Mucosa of descending colon (tissue), 3 donors: ENCODE results near the gene PCDHA4. TPM values are rescaled to one million over a fixed set of nuclear protein-coding genes. Genes with fewer than 3 reads are reported as not detected.
"Not testable (repeated sequence)": the region's sequence is repeated elsewhere in the genome, so short reads cannot be mapped to it uniquely, and the experiment has no call there.

Experiments used
- ATAC-seq: fragments of 200-7000 bp; cut with Tn5 transposase; one replicate; pipeline ENCODE4 v1.9.1; 2020; ENCODE audit warnings: mild to moderate bottlenecking, moderate library complexity
- DNase-seq, 3 donors: peaks; one replicate each; pipeline ENCODE4 v3.0.0-alpha.2; 2020
- H3K36me3 ChIP-seq: fragments of 200-600 bp; one replicate; pipeline ENCODE4 v1.8.0; 2021; ENCODE audit warnings: low read depth, mild to moderate bottlenecking
- H3K4me1 ChIP-seq: fragments of 200-600 bp; one replicate; pipeline ENCODE4 v1.8.0; 2021; ENCODE audit warnings: low read depth, mild to moderate bottlenecking
- H3K4me3 ChIP-seq: fragments of 200-600 bp; one replicate; pipeline ENCODE4 v1.8.0; 2021; ENCODE audit warnings: mild to moderate bottlenecking
- H3K9me3 ChIP-seq: fragments of 200-600 bp; one replicate; pipeline ENCODE4 v1.8.0; 2021; ENCODE audit warnings: mild to moderate bottlenecking
- CTCF ChIP-seq: fragments of 200-600 bp; IDR thresholded peaks from one replicate; pipeline ENCODE4 v1.8.0; 2022; ENCODE audit warnings: antibody characterized with exemption, mild to moderate bottlenecking
- intact Hi-C, 2 donors: fragments of 100-400 bp; cut with DNase I in 1 of 2; cut with micrococcal nuclease in 1 of 2; formaldehyde crosslinking; loops; one replicate each; pipeline versions ENCODE4 v1.11.0 to v1.11.1; 2022; cut with DNase I, micrococcal nuclease
- total RNA-seq, 3 donors: library from RNA; stranded (reverse); fragmentation: NEBNext Ultra II Directional in 2 of 3; extraction: Animal tissue kit (Norgen Biotek cat#: 25700) in 2 of 3; gene quantifications; one replicate each; pipeline versions ENCODE4 v1.2.1 to v1.2.4, GENCODE V29; 2021 to 2023
- donor health status: DM: no; HTN: no; CAD: no; lungs with moderate emphysema.
- donor health status: DM: no; HTN: no; CAD: no.
- donor health status: DM: no; HTN: yes; CAD: no.

The PCDHA4 gene
- total RNA-seq, 3 donors from 2014 or later = 0.24 to 0.93 (median 0.85) TPM

GRCh38 chr5:140801494-140801841 is 5.4 kb upstream of the PCDHA4 start:
- Histone ChIP-seq H3K4me1 (no peaks in the 10 kb centered on the region), H3K9me3 (peaks cover 56% of the 10 kb centered on the region), H3K36me3 (no peaks in the 10 kb centered on the region), H3K4me3 (no peak overlapping the region)
- TF ChIP-seq CTCF = no peak
- DNase-seq = no peak
- ATAC-seq = no peak
- intact Hi-C loops = no loop called here

DNA sequence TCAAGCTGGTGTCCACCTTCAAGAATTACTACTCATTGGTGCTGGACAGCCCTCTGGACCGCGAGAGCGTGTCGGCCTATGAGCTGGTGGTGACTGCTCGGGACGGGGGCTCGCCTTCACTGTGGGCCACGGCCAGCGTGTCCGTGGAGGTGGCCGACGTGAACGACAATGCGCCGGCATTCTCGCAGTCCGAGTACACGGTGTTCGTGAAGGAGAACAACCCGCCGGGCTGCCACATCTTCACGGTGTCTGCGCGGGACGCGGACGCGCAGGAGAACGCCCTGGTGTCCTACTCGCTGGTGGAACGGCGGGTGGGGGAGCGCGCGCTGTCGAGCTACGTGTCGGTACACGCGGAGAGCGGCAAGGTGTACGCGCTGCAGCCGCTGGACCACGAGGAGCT is 4.5 kb upstream of the PCDHA4 start:
- intact Hi-C loops, H3K4me3 ChIP-seq, H3K4me1 ChIP-seq, H3K36me3 ChIP-seq, ATAC-seq, DNase-seq: not testable (repeated sequence)
- peaks cover 53% of the 10 kb centered on the region for H3K9me3 ChIP-seq

DNA sequence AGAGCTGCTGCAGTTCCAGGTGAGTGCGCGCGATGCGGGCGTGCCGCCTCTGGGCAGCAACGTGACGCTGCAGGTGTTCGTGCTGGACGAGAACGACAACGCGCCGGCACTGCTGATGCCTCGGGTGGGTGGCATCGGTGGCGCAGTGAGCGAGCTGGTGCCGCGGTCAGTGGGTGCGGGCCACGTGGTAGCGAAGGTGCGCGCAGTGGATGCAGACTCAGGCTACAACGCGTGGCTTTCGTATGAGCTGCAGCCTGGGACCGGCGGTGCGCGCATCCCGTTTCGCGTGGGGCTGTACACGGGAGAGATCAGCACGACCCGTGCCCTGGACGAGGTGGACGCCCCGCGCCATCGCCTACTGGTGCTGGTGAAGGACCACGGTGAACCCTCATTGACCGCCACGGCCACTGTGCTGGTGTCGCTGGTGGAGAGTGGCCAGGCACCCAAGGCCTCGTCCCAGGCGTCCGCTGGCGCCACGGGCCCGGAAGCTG is 4.0 kb upstream of the PCDHA4 start:
- peaks cover 54% of the 10 kb centered on the region for H3K9me3 ChIP-seq
- intact Hi-C loops = no loop called here
- peak in 1 of 3 donors; percentile 43 for DNase-seq

GRCh38 chr5:140808241-140808888 is 1.5 kb downstream of the PCDHA4 start:
- peak in 1 of 3 donors; percentile 37 for DNase-seq
- H3K9me3 ChIP-seq = peaks cover 45% of the 10 kb centered on the region
- H3K4me1 ChIP-seq, ATAC-seq, H3K4me3 ChIP-seq, H3K36me3 ChIP-seq, intact Hi-C loops: not testable (repeated sequence)

More for the DNA sequence above, 4.0 kb upstream of the PCDHA4 start:
- no peak for ATAC-seq
- H3K4me1 ChIP-seq = no peaks in the 10 kb centered on the region
- no peaks in the 10 kb centered on the region for H3K36me3 ChIP-seq
- TF ChIP-seq CTCF = no peak
- H3K4me3 ChIP-seq = no peak overlapping the region

GRCh38 chr5:140808889-140809291 is 2.0 kb downstream of the PCDHA4 start:
- no peak overlapping the region for H3K4me3 ChIP-seq
- intact Hi-C loops = no loop called here
- no peaks in the 10 kb centered on the region for H3K36me3 ChIP-seq
- TF ChIP-seq CTCF = no peak
- H3K4me1 ChIP-seq = no peaks in the 10 kb centered on the region
- DNase-seq (peak in 1 of 3 donors; percentile 34), ATAC-seq (no peak)
- H3K9me3 ChIP-seq = peaks cover 45% of the 10 kb centered on the region

DNA sequence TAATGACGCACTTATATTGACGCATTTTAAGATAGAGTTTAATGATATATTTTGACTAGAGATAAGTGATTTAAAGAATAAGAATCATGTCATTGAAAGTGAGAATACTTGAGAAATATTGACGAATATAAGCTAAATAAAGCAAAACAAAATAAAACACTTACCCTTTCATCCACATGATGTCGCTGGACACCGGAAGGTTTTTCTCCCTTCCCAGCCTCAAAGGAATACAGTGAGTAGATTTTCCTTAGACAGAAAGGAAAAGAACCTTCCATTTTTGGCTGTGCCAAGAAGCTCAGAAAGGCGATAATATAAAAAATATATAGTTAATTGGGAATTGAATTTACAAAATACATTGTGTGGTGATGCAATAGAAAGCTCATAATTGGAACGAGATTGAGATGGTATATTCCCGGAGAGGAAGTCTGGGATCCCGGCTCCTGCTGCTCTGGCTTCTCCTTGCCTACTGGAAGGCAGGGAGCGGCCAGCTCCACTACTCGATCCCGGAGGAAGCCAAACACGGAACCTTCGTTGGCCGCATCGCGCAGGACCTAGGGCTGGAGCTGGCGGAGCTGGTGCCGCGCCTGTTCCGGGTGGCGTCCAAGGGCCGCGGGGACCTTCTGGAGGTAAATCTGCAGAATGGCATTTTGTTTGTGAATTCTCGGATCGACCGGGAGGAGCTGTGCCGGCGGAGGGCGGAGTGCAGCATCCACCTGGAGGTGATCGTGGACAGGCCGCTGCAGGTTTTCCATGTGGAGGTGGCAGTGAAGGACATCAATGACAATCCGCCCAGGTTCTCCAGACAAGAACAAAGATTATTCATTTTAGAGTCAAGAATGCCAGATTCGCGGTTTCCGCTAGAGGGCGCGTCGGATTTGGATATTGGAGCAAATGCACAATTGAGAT is 14.8 kb downstream of the PCDHA4 start, which contains the start of gene PCDHA5:
TSS of gene PCDHA5 (plus strand) at position 239 of the 906 bp plus-strand sequence.
- ATAC-seq (no peak), DNase-seq (peak in 1 of 3 donors; percentile 26)
- intact Hi-C loops = no loop called here
- Histone ChIP-seq H3K9me3 (peaks cover 31% of the 10 kb centered on the region), H3K4me1 (no peaks in the 10 kb centered on the region), H3K36me3 (no peaks in the 10 kb centered on the region), H3K4me3 (no peak within 1 kb of the TSS)
- no peak for TF ChIP-seq CTCF
